GM23248 (cell line): ENCODE results near the gene TLK2. TPM values are rescaled to one million over a fixed set of nuclear protein-coding genes. Genes with fewer than 3 reads are reported as not detected.

Experiments used
- DNase-seq: peaks from one replicate; pipeline ENCODE4 v3.0.0-alpha.2; 2015
- H2AFZ ChIP-seq: fragments of 200-600 bp; sonication (generic); 2 replicates; pipeline ENCODE4 v1.6.1; 2016; ENCODE audit warnings: antibody characterized with exemption
- H3F3A ChIP-seq: fragments of 200-600 bp; sonication (generic); 2 replicates; pipeline ENCODE4 v1.6.1; 2016; ENCODE audit warnings: mild to moderate bottlenecking, antibody characterized with exemption, mixed run types; ENCODE audit not compliant: insufficient read depth
- H3K27ac ChIP-seq: fragments of 200-600 bp; sonication (generic); 2 replicates; pipeline ENCODE4 v1.5.1; 2016; ENCODE audit warnings: mild to moderate bottlenecking
- H3K27me3 ChIP-seq: fragments of 200-600 bp; sonication (generic); replicated peaks from 2 replicates; pipeline ENCODE4 v1.6.1; 2016; ENCODE audit warnings: mild to moderate bottlenecking; ENCODE audit not compliant: insufficient read depth
- H3K36me3 ChIP-seq: fragments of 200-600 bp; sonication (generic); 2 replicates; pipeline ENCODE4 v1.6.1; 2016; ENCODE audit warnings: low read depth, mild to moderate bottlenecking
- H3K4me1 ChIP-seq: fragments of 200-600 bp; sonication (generic); 2 replicates; pipeline ENCODE4 v1.6.1; 2016; ENCODE audit warnings: mild to moderate bottlenecking; ENCODE audit not compliant: insufficient read depth
- H3K4me2 ChIP-seq: fragments of 200-600 bp; sonication (generic); one replicate; pipeline ENCODE4 v1.6.1; 2016; ENCODE audit warnings: mild to moderate bottlenecking; ENCODE audit not compliant: unreplicated experiment
- H3K4me3 ChIP-seq: fragments of 200-600 bp; sonication (generic); 2 replicates; pipeline ENCODE4 v1.5.1; 2016; ENCODE audit warnings: mild to moderate bottlenecking
- H3K79me2 ChIP-seq: fragments of 200-600 bp; sonication (generic); 2 replicates; pipeline ENCODE4 v1.6.1; 2016; ENCODE audit warnings: mild to moderate bottlenecking; ENCODE audit not compliant: insufficient read depth
- H3K9ac ChIP-seq: fragments of 200-600 bp; sonication (generic); 2 replicates; pipeline ENCODE4 v1.6.1; 2016; ENCODE audit warnings: mild to moderate bottlenecking
- H3K9me2 ChIP-seq: fragments of 200-600 bp; sonication (generic); 2 replicates; pipeline ENCODE4 v1.6.1; 2016; ENCODE audit warnings: mixed run types, mild to moderate bottlenecking, moderate library complexity; ENCODE audit not compliant: insufficient read depth
- H3K9me3 ChIP-seq: fragments of 200-600 bp; sonication (generic); one replicate; pipeline ENCODE4 v1.6.1; 2017; ENCODE audit warnings: low read depth
- H4K20me1 ChIP-seq: fragments of 200-600 bp; sonication (generic); 2 replicates; pipeline ENCODE4 v1.6.0; 2016; ENCODE audit not compliant: insufficient read depth
- EZH2 ChIP-seq: fragments of 200-600 bp; sonication (generic); IDR thresholded peaks from 2 replicates; pipeline ENCODE4 v1.6.1; 2018; ENCODE audit warnings: antibody characterized with exemption, mild to moderate bottlenecking; ENCODE audit not compliant: insufficient read depth, poor library complexity, severe bottlenecking
- EZH2phosphoT487 ChIP-seq: fragments of 200-600 bp; sonication (generic); IDR thresholded peaks from 2 replicates; pipeline ENCODE4 v1.6.1; 2018; ENCODE audit warnings: antibody characterized with exemption, moderate library complexity, mild to moderate bottlenecking, low read depth; ENCODE audit not compliant: insufficient read depth
- WGBS, 2 experiments: methylation state at CpG; one replicate each; pipeline ENCODE4 v1.1.6; 2015 to 2017; ENCODE audit warnings: low lambda C conversion rate in 2 of 2, low coverage in 1 of 2; ENCODE audit errors: missing lambda C conversion rate in 2 of 2; 5-methylcytosine and 5-hydroxymethylcytosine counted together
- in situ Hi-C: fragments of 300-500 bp; cut with MboI; formaldehyde crosslinking; loops from 2 replicates; pipeline ENCODE4 v1.15.0; 2020
- polyA plus RNA-seq: library from polyadenylated mRNA; unstranded; fragments of >200 nt; fragmentation: Nextera tagmentation; extraction: Ambion mirVana; gene quantifications from 2 replicates; pipeline ENCODE4 v1.2.1, GENCODE V29; 2016
- total RNA-seq: library from RNA; depleted of rRNA; stranded (reverse); fragments of >200 nt; shearing (Covaris generic); gene quantifications from 2 replicates; pipeline ENCODE4 v1.2.3, GENCODE V29; 2014

The TLK2 gene
- total and polyA plus RNA-seq, 2 experiments from 2014 or later: 12.6 to 37.9 TPM

DNA sequence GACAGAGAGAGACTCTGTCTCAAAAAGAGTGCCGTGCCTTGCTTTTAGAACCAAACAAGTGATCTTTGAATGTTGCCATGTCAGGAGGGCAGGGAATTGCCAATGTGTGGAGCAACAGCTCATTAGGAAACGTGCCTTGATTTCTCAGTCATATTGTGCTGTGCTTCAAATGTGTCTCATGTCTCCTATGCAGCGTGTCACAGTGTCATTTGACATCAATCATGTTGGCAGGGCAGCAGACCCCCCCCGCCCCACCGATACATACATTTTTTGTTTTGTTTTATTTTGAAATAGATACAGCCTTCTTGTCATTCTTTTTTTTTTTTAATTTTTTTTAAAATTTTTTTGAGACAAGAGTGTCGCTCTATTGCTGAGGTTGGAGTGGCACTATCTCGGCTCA lies 170.9 kb downstream of the TLK2 start:
- Histone ChIP-seq H3K4me3 (no peak overlapping the region), H3K27ac (no peak overlapping the region), H2AFZ (no peak overlapping the region), H3F3A (peaks cover 28% of the 10 kb centered on the region), H3K4me1 (peaks cover 41% of the 10 kb centered on the region), H3K36me3 (0 out of 2 replicates have a peak, but pooled peaks cover 2% of the 10 kb centered on the region), H3K9ac (no peak overlapping the region), H3K9me2 (no peaks in the 10 kb centered on the region), H4K20me1 (no peaks in the 10 kb centered on the region), H3K79me2 (peaks cover 84% of the 10 kb centered on the region), H3K27me3 (no peaks in the 10 kb centered on the region), H3K9me3 (no peaks in the 10 kb centered on the region), H3K4me2 (no peak overlapping the region)
- in situ Hi-C loops: no loop called here
- WGBS, 2 experiments: 86 to 91% methylated on average over 7 of the region's 7 CpGs
- peak; percentile 33 for DNase-seq
- TF ChIP-seq EZH2phosphoT487 (no peak), EZH2 (no peak)

DNA sequence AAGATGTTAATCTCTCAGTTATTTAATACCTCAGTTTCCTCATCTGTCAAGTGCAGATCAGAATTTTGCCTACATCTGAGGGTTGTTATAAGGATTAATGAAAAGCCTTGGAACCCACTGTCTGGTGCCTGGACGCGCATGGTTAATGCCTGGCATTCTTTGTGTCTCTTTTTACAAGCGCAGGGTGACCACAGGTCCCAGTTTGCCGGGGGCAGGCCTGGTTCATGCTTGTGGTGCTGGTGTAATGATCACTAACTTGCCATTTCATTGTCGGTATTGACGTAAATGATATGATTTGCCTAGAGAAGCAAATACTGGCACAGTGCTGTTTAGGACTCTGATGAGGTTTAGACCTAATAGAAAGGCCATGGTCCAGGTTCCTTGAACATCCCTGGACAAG lies 172.0 kb downstream of the TLK2 start:
- DNase-seq: no peak
- Histone ChIP-seq H3F3A (peaks cover 33% of the 10 kb centered on the region), H3K4me2 (no peak overlapping the region), H3K9me2 (no peaks in the 10 kb centered on the region), H3K9me3 (no peaks in the 10 kb centered on the region), H3K27me3 (no peaks in the 10 kb centered on the region), H3K79me2 (peaks cover 85% of the 10 kb centered on the region), H3K4me1 (peaks cover 43% of the 10 kb centered on the region), H3K27ac (no peak overlapping the region), H4K20me1 (no peaks in the 10 kb centered on the region), H3K9ac (no peak overlapping the region), H3K4me3 (no peak overlapping the region), H2AFZ (no peak overlapping the region), H3K36me3 (0 out of 2 replicates have a peak, but pooled peaks cover 2% of the 10 kb centered on the region)
- in situ Hi-C loops: no loop called here
- TF ChIP-seq EZH2: no peak
- 85 to 89% methylated on average over 6 of the region's 6 CpGs for WGBS, 2 experiments

DNA sequence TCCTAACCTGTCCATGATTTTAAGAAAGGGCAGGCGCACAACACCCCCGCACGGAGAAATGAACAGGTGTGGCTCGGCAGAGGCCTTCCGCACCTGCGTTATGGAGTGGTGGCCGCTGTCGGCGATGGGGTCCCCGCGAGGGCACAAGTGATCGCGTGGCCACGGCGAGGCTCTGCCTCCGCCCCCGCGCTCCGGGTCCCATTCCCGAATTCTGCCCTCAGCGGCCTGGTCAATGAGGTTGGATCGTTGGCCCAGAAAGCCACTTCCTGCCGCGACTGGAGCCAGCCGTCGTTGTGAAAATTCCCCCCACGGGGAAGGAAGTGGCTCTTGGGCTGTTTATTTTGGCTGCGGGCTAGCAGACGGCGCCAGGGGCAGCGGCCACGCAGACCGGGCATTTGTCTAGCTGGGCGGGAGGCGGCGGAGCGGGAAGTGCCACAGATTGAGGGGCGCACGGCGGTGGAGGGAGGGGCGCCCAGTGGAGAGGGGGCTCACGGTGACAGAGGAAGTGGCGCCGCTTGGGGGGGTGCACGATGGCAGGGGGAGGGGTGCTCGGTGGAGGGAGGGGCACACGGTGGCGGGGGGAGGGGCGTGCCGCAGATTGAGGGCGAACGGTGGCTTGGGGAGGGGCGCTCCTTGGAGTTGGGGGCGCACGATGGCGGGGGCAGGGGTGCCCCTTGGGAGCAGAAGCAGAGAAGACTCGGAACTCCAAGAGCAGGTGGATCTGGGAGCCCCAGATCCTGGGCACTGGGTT lies 173.8 kb downstream of the TLK2 start:
- peak; percentile 91 for DNase-seq
- peak overlapping the region; percentile 90 for H3K27ac ChIP-seq
- no peaks in the 10 kb centered on the region for H3K9me3 ChIP-seq
- H3K4me1 ChIP-seq: peaks cover 53% of the 10 kb centered on the region
- no peaks in the 10 kb centered on the region for H3K9me2 ChIP-seq
- in situ Hi-C loops: no loop called here
- peak overlapping the region; percentile 86 for H3K9ac ChIP-seq
- H3K4me2 ChIP-seq: peak overlapping the region; percentile 80
- no peaks in the 10 kb centered on the region for H4K20me1 ChIP-seq
- 0 out of 2 replicates have a peak, but pooled peaks cover 2% of the 10 kb centered on the region for H3K36me3 ChIP-seq
- peaks cover 85% of the 10 kb centered on the region for H3K79me2 ChIP-seq
- peak overlapping the region; percentile 67 for H3K4me3 ChIP-seq
- TF ChIP-seq EZH2 (no peak), EZH2phosphoT487 (no peak)
- H3F3A ChIP-seq: peaks cover 42% of the 10 kb centered on the region
- WGBS, 2 experiments: 6 to 9% methylated on average over 38 to 57 of the region's 57 CpGs
- H2AFZ ChIP-seq: 0 out of 2 replicates have a peak overlapping the region, but pooled peaks have one; percentile 6
- H3K27me3 ChIP-seq: no peaks in the 10 kb centered on the region

DNA sequence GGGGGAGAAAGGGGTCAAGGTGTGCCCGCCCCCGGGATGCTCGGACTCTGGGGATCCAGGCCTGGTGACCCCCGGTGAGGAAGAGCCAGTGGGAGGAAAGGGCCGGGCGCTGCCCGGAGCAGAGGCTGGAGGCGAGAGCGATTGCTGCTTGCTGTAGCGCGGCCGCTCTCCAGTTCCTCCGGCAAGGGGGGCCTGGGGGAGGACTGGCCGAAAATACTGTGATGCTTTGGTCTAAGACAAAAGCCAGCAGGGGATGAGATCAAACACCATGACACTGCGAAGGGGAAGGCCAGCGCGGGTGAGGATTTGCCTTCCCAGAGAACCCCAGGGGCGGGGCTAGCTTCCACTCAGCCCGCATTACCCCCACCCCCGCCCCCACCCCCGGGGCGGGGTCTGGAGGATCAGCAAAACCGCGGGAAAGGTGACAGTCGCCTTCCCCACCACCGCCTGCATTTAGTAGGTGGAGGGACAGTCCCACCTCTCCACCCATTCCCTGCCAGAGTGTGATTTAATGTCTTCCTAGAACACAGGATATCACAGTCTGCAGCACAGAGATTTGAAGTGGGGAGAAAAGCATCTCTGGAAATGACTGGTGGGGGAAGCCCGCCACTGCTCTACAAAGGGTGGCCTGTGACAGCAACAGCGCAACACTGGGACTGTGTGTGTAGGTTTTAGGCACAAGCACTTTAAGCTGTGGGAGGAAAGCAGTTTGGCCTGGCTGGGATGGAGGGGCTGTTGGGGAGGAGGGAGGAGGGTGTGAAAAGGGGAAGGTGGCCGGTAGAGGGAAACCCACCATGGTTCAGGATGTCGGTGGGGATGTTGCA lies 174.6 kb downstream of the TLK2 start:
- peak; percentile 85 for DNase-seq
- no peaks in the 10 kb centered on the region for H3K9me2 ChIP-seq
- peak overlapping the region; percentile 86 for H3K9ac ChIP-seq
- no peaks in the 10 kb centered on the region for H3K27me3 ChIP-seq
- TF ChIP-seq EZH2phosphoT487: no peak
- peak overlapping the region; percentile 67 for H3K4me3 ChIP-seq
- H4K20me1 ChIP-seq: no peaks in the 10 kb centered on the region
- in situ Hi-C loops: no loop called here
- 2 to 3% methylated on average over 20 to 28 of the region's 30 CpGs for WGBS, 2 experiments
- H3K36me3 ChIP-seq: 0 out of 2 replicates have a peak, but pooled peaks cover 2% of the 10 kb centered on the region
- no peak overlapping the region for H2AFZ ChIP-seq
- peaks cover 42% of the 10 kb centered on the region for H3F3A ChIP-seq
- H3K79me2 ChIP-seq: peaks cover 85% of the 10 kb centered on the region
- H3K27ac ChIP-seq: peak overlapping the region; percentile 90
- peaks cover 46% of the 10 kb centered on the region for H3K4me1 ChIP-seq
- H3K4me2 ChIP-seq: peak overlapping the region; percentile 80
- no peaks in the 10 kb centered on the region for H3K9me3 ChIP-seq
